Stimulated activated naive CD4-positive, alpha-beta T cell (primary cell): ENCODE results near the gene CSRP1.
"Not testable (repeated sequence)": the region's sequence is repeated elsewhere in the genome, so short reads cannot be mapped to it uniquely, and the experiment has no call there.

Source experiments
- DNase-seq, 6 experiments: peaks; one replicate each; lab custom pipeline; 2025; lab: John Stamatoyannopoulos, UW

CSRP1 gene

DNA sequence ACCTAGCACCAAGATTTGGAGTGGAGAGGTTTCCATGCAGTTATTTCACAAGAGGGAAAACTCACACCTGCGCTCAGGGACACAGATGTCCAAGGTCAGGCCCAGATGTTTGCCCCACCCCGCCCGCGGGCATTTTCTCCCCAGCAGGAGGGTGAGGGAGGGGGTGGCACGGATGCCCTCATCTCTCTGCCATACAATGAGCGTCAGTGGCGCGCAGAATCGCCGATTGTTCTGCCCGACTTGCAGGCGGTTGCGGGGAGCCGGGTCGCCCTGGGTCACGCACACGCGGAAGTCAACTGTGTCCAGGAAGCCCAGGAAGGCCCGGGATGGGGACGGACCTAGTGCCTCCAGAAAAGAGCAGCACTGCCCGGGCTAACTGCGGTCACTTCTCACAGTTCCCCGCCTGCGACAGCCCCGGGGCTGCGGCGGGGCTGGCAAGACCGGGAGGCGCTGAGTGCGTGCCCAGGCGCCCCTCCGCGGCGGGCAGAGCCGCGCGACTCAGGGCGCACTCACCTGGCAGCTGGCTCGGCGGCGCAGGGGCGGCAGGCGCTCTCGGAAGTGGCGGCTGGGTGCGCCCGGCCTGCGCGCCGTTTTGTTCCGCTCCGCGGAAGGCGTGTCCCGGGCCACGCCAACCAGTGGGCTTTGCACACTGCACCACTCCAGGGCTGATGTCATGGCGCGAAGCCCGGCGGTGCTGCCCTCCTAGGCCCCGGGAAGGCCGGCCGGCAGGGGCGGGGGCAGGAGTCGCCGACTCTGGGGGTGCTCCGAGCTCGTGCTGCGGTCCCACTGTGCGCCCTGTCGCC, at the start of gene CSRP1:
Gene CSRP1, minus strand, starts transcription at position 567 of the 803 bp plus-strand sequence. CDS start 10,820 bp downstream, outside the sequence.
- DNase-seq: peak; percentile 54 to 85 (median 70)

DNA sequence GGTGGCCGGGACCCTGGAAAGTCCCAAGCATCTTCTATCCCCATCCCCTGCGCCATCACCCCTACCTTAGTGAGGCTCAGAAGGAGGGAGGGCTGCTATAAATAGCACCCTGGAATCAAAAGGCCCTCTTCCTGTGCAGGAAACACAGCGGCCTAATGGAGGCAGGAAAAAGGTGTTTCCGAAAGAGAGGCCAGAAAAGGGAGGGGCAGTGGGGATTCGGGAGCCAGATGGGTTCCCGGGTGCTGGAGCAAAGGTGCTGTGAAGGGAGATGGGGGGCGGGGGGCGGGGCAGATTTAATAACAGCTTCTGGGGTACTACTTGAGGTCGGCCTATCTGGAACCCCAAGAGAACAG, 48.6 kb upstream of the CSRP1 start:
- DNase-seq: no peak

GRCh38 chr1:201554789-201555592, 48.1 kb upstream of the CSRP1 start:
- DNase-seq: no peak

DNA sequence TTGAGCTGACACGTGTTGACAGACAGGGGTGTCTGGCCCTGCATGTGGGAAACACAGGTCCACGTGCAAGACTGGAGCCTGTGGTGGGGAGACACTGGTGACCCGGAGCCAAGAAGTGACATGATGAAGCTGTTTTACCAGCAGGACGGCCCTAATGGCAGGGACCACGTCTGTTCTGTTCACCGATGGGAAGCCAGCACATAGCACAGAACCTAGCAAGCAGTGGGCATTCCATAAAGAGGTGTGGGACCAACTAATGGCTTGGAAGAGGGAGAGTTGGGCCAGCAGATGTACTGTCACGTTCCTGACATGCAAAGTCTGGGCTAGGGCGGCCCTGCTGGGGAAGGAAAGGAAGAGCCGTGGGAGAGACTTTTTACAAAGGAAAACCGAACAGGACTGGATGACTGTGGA, 47.3 kb upstream of the CSRP1 start:
- no peak for DNase-seq

- no peak for DNase-seq
Measured at GRCh38 chr1:201553496-201554189, 46.7 kb upstream of the CSRP1 start.

DNA sequence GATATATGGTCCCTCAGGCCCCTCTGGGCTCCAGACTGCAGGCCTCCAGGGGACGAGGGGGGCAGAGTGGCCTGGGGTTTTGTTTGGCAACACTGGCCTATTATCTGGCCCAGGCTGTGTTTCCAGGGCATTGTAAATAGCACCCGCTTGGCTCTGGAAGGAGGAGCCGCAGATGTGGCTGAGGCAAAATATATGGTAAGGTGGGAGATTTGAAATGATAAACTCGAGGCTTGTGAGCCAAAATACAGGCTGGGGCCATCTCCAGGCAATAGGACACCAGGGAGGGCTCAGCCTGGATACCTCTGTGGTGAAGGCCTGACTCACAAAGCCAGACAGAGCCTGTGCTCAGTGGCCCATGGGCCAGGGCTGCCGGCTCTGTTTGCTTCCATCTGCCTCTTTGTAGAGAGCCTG, 46.0 kb upstream of the CSRP1 start:
- DNase-seq: no peak

GRCh38 chr1:201551877-201552731, 45.2 kb upstream of the CSRP1 start:
- DNase-seq: no peak

DNA sequence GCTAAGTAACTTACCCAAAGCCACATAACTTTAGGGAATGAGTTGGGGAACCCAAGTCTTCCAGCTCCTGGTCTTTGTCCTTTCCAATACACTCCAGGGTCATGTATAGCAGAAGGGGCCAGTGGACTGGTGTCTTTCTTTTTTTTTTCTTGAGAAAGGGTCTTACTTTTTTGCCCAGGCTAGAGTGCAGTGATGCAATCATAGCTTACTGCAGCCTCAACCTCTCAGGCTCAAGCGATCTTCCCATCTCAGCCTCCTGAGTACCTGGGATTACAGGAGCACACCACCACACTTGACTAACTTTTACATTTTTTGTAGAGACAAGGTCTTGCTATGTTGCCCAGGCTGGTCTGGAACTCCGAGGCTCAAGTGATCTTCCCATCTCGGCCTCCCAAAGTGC, 44.2 kb upstream of the CSRP1 start:
- no peak for DNase-seq

DNA sequence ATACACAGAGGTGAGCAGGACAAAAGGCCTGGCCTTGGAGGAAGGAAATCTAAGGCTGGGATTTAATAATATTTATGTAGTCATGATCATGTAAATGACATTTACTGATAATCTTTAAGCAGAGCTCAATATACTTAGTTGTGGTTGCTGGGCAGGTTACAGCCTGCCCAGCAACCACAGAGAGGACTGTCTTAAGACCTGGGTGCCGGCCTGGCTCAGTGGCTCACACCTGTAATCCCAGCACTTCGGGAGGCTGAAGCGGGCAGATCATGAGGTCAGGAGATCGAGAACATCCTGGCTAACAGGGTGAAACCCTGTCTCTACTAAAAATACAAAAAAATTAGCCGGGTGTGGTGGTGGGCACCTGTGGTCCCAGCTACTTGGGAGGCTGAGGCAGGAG, 42.6 kb upstream of the CSRP1 start:
- not testable (repeated sequence) for DNase-seq

- no peak for DNase-seq
Measured at GRCh38 chr1:201545851-201546492, 39.0 kb upstream of the CSRP1 start.

GRCh38 chr1:201544710-201545109, 37.8 kb upstream of the CSRP1 start:
- DNase-seq: no peak

GRCh38 chr1:201543871-201544642, 37.1 kb upstream of the CSRP1 start:
- DNase-seq: no peak

GRCh38 chr1:201542309-201543035, 35.5 kb upstream of the CSRP1 start:
- DNase-seq: no peak

- no peak for DNase-seq
Measured at GRCh38 chr1:201540846-201541735, 34.2 kb upstream of the CSRP1 start.

- DNase-seq: no peak
Measured at GRCh38 chr1:201539561-201540431, 32.9 kb upstream of the CSRP1 start.

DNA sequence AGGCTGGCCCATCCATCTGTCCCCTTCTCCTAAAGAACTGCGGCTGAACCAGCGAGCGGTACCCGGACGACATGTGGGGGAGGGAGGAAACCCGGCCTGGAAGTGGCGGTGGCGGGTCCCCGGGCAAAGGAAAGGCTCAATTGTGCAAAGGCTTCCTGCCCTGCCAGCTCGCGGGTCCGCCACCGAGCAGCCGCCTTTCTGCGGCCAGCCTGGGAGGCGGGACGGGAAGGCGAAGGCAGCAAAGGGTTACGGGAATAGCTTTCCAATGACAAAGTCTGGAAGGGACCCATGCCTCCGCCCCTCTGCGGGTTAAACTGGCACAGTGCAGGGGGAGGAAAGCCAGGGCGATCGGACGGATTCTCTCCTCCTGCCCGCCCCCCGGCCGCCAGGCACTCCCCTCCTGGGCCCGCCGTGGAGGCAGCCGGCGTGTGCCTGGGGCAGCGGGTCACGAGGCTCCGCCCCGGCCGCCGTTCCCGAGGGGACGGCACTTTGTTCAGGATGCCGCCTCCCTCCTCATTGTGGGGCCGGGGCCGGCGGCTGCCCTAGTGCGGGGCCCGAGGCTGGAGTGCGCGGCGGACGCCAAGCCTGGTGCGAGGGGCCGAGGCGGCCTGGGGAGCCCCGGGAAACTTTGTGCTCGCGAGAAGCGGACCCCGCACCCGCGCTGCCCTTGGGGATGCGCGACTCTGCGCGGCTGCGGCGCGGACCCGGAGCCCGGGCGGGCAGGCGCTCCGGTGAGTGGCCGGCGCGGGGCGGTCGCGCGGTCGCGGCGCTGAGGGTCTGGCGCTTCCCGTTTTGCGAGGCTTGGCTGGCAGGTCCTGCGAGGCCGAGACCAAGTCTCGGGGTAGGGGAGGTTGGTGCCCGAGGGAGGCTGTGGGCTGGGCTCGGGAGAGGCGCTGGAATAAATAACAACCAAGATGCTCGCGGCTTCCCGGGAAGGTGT, 32.0 kb upstream of the CSRP1 start, which contains the start of gene NAV1:
Gene NAV1, plus strand, starts transcription at position 516 of the 940 bp plus-strand sequence. CDS start 83,758 bp downstream, outside the sequence.
- DNase-seq: no peak
